Neural cell (in vitro differentiated cells): ENCODE measurements around the gene TSSK3.

Experiments used
- TF ChIP-seq, protein P1 (sequence below): fragments of 450-650 bp; IDR thresholded peaks from 2 replicates; pipeline ENCODE4 v1.5.1; 2014; ENCODE audit warnings: antibody characterized with exemption, mild to moderate bottlenecking, moderate library complexity; ENCODE audit not compliant: poor library complexity, severe bottlenecking
- TF ChIP-seq, protein P2 (sequence below): IDR thresholded peaks from 2 replicates; pipeline ENCODE4 v1.6.1; 2012; ENCODE audit warnings: borderline replicate concordance

DNA sequence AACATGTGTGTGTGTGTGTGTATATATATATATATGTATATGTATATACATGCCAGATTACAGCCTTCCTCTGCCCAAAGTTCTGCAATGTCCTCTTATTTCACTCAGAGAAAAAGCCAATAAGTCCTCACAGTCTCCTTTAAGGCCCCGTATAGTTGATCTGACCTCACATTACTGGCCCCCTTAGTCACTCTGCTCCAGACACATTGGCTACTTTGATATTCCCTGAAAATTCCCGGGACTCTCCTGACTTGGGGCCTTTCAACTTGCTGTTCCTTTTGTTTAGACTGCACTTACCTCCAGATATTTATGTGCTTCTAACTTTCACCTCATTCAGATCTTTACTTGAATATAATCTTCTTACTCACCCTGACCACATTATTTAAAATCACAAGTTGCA, 36.1 kb downstream of the TSSK3 start:
- TF ChIP-seq, protein P1, sequence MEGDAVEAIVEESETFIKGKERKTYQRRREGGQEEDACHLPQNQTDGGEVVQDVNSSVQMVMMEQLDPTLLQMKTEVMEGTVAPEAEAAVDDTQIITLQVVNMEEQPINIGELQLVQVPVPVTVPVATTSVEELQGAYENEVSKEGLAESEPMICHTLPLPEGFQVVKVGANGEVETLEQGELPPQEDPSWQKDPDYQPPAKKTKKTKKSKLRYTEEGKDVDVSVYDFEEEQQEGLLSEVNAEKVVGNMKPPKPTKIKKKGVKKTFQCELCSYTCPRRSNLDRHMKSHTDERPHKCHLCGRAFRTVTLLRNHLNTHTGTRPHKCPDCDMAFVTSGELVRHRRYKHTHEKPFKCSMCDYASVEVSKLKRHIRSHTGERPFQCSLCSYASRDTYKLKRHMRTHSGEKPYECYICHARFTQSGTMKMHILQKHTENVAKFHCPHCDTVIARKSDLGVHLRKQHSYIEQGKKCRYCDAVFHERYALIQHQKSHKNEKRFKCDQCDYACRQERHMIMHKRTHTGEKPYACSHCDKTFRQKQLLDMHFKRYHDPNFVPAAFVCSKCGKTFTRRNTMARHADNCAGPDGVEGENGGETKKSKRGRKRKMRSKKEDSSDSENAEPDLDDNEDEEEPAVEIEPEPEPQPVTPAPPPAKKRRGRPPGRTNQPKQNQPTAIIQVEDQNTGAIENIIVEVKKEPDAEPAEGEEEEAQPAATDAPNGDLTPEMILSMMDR, result no peak
- TF ChIP-seq, protein P2, sequence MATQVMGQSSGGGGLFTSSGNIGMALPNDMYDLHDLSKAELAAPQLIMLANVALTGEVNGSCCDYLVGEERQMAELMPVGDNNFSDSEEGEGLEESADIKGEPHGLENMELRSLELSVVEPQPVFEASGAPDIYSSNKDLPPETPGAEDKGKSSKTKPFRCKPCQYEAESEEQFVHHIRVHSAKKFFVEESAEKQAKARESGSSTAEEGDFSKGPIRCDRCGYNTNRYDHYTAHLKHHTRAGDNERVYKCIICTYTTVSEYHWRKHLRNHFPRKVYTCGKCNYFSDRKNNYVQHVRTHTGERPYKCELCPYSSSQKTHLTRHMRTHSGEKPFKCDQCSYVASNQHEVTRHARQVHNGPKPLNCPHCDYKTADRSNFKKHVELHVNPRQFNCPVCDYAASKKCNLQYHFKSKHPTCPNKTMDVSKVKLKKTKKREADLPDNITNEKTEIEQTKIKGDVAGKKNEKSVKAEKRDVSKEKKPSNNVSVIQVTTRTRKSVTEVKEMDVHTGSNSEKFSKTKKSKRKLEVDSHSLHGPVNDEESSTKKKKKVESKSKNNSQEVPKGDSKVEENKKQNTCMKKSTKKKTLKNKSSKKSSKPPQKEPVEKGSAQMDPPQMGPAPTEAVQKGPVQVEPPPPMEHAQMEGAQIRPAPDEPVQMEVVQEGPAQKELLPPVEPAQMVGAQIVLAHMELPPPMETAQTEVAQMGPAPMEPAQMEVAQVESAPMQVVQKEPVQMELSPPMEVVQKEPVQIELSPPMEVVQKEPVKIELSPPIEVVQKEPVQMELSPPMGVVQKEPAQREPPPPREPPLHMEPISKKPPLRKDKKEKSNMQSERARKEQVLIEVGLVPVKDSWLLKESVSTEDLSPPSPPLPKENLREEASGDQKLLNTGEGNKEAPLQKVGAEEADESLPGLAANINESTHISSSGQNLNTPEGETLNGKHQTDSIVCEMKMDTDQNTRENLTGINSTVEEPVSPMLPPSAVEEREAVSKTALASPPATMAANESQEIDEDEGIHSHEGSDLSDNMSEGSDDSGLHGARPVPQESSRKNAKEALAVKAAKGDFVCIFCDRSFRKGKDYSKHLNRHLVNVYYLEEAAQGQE, result no peak
